Kidney epithelial cell (primary cell): ENCODE measurements around the gene FAM89A. TPM values are rescaled to one million over a fixed set of nuclear protein-coding genes. Genes with fewer than 3 reads are reported as not detected.
"Not testable (repeated sequence)": the region's sequence is repeated elsewhere in the genome, so short reads cannot be mapped to it uniquely, and the experiment has no call there.

ENCODE experiments used
- DNase-seq: peaks from one replicate; pipeline ENCODE4 v3.0.0-alpha.2; 2010; ENCODE audit warnings: low read depth
- H3K27me3 ChIP-seq: 2 replicates; pipeline ENCODE4 v1.6.0; 2011; ENCODE audit warnings: low read length; ENCODE audit not compliant: control insufficient read depth, insufficient read depth
- H3K36me3 ChIP-seq: 2 replicates; pipeline ENCODE4 v1.5.1; 2011; ENCODE audit warnings: low read length; ENCODE audit not compliant: control insufficient read depth, insufficient read depth
- H3K4me3 ChIP-seq: 2 replicates; pipeline ENCODE4 v1.5.1; 2011; ENCODE audit warnings: low read depth, mild to moderate bottlenecking, control low read depth, low read length
- total RNA-seq: library from RNA; depleted of rRNA; stranded (reverse); fragments of >200 nt; gene quantifications from 2 replicates; pipeline ENCODE4 v1.2.3, GENCODE V29; 2015
- TF ChIP-seq, protein P1 (sequence below): IDR thresholded peaks from 2 replicates; pipeline ENCODE4 v1.5.1; 2011; ENCODE audit warnings: mild to moderate bottlenecking, moderate library complexity, low read length, control low read depth, inconsistent platforms; ENCODE audit not compliant: insufficient read depth, poor library complexity, severe bottlenecking

The FAM89A gene
- total RNA-seq, 1 donor from 2014 or later = 7.1 TPM

DNA sequence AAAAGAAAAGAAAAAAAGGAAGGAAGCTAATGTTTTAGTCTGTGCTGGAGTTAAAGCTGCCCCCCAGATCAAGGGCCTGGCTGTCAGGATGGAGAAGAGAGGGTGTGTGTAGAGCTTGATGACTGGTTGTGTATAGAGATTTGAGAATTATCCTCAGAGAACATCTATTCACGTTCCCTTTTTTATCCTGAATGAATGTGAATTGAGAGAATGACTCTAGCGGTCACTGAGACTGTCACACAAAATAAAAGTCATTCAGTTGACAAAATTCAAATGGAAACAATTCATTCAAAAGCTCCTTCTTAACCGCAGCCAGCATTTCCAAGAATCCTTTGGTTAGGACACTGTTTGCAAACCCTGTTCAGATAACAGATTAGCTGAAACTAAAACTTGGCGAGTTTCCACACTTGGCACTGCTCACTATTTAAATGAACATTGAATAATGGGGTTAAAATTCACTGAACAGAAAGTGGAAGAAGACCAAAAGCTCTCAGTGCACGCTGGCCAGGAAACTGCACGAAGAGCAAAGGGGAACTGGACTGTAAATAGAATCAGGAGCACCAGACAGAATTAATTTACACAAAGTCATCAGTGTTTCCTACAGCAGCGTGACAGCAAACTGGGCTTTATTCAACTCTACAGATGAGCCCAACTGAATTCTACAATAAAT lies 13.6 kb upstream of the FAM89A start:
- H3K4me3 ChIP-seq = no peak overlapping the region
- no peaks in the 10 kb centered on the region for H3K27me3 ChIP-seq
- TF ChIP-seq, protein P1, sequence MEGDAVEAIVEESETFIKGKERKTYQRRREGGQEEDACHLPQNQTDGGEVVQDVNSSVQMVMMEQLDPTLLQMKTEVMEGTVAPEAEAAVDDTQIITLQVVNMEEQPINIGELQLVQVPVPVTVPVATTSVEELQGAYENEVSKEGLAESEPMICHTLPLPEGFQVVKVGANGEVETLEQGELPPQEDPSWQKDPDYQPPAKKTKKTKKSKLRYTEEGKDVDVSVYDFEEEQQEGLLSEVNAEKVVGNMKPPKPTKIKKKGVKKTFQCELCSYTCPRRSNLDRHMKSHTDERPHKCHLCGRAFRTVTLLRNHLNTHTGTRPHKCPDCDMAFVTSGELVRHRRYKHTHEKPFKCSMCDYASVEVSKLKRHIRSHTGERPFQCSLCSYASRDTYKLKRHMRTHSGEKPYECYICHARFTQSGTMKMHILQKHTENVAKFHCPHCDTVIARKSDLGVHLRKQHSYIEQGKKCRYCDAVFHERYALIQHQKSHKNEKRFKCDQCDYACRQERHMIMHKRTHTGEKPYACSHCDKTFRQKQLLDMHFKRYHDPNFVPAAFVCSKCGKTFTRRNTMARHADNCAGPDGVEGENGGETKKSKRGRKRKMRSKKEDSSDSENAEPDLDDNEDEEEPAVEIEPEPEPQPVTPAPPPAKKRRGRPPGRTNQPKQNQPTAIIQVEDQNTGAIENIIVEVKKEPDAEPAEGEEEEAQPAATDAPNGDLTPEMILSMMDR = no peak
- no peak for DNase-seq
- no peaks in the 10 kb centered on the region for H3K36me3 ChIP-seq

DNA sequence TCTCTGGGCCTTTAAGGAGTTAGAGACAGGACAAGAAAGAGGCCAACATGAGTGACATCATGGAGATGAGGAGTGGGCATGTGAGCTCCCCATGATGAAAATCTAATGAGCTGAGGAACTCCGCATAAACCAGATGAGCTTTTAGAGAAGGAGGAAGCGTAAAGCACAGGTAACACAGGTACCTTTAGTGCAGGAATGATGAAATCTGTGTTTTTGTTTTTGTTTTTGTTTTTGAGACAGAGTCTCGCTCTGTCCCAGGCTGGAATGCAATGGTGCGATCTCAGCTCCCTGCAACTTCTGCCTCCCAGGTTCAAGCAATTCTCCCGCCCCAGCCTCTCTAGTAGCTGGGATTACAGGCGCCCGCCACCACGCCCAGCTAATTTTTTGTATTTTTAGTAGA lies 12.7 kb upstream of the FAM89A start:
- H3K4me3 ChIP-seq = no peak overlapping the region
- no peaks in the 10 kb centered on the region for H3K36me3 ChIP-seq
- no peaks in the 10 kb centered on the region for H3K27me3 ChIP-seq
- TF ChIP-seq, protein P1 = no peak
- no peak for DNase-seq

DNA sequence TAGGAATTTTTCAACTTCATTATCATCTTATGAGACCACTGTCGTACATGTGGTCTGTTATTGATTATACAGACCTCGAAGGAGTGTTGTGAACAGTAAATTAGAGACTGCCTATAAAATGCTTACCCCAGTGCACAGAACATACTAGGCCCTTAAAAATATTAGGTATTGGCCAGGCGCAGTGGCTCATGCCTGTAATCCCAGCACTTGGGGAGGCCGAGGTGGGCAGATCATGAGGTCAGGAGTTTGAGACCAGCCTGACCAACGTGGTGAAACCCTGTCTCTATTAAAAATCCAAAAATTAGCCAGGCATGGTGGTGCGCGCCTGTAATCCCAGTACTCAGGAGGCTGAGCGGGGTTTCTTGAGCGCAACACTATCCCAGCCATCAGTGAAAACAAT lies 10.9 kb upstream of the FAM89A start:
- not testable (repeated sequence) for H3K36me3 ChIP-seq, H3K27me3 ChIP-seq, DNase-seq, H3K4me3 ChIP-seq

DNA sequence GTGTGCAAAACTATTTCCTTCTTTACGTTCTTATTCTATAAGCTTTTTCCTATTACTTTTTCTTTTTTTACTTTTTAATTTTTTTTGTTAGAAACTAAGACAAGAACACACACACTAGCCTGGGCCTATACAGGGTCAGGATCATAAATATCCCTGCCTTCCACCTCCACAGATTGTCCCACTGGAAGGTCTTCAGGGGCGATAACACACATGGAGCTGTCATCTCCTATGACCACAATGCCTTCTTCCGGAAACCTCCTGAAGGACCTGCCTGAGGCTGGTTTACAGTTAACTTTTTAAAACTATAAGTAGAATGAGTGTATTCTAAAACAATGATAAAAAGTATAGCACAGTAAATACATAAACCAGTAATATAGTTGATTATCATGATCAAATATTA lies 10.3 kb upstream of the FAM89A start:
- no peaks in the 10 kb centered on the region for H3K36me3 ChIP-seq
- TF ChIP-seq, protein P1 = no peak
- no peak for DNase-seq
- H3K4me3 ChIP-seq = no peak overlapping the region
- peaks cover 4% of the 10 kb centered on the region for H3K27me3 ChIP-seq

DNA sequence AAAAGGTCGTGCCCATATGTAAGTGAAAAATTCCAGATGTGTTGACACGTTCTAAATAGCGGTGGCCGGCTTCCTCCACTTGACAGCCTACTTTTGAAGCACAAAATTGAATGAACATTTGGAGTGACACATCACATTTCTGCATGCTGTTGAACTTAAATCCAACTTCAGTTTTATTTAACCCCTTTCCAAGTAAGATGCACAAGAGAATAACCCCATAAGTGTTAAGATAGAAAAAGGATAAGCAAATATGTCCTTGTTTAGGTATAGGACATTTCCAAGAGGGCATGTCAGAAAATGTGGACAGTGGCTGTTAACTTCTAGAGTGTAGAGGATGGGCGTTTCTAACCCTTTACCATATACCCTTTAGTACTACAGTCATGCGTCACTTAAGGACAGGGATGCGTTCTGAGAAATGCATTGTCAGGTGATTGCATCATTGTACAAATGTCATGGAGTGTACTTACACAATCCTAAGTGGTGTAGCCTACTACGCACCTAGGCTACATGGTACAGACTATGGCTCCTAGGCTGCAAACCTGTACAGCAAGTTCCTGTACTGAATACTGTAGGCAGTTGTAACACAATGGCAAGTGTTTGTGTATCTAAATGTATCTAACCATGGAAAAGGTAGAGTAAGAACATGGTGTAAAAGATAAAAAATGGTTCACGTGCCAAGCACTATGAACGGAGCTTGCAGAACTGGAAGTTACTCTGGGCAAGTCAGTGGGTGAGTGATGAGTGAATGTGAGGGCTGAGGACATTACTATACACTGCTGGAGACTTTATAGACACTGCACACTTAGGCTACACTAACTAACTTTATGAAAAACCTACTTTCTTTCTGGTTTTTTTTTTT lies 9.3 kb upstream of the FAM89A start:
- Histone ChIP-seq H3K27me3 (peaks cover 4% of the 10 kb centered on the region), H3K36me3 (no peaks in the 10 kb centered on the region), H3K4me3 (no peak overlapping the region)
- DNase-seq = no peak
- TF ChIP-seq, protein P1 = no peak

DNA sequence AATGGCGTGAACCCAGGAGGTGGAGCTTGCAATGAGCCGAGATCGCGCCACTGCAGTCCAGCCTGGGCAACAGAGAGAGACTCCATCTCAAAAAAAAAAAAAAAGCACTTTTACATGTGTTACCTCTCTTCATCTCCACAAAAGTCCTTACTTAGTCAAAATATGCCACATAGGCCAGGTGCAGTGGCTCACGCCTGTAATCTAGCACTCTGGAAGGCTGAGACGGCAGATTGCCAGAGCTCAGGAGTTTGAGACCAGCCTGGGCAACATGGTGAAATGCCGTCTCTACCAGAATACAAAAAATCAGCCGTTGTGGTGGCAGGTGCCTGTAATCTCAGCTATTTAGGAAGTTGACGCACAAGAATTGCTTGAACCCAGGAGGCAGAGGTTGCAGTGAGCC lies 8.4 kb upstream of the FAM89A start:
- not testable (repeated sequence) for DNase-seq, H3K36me3 ChIP-seq, H3K4me3 ChIP-seq, H3K27me3 ChIP-seq

DNA sequence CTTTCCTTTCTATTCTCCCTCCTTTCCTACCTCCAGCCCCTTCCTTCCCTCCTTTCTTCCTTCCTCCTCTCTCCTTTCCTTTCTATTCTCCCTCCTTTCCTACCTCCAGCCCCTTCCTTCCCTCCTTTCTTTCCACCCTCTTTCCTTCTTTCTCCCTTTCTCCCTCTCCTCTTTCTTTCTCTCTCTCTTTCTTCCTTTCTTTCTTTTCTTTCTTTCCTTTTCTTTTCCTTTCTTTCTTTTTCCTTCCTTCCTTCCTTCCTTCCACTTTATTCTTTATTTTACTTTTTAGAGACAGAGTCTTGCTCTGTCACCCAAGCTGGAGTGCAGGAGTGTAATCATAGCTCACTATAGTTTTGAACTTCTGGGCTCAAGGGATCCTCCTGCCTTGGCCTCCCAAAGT lies 7.5 kb upstream of the FAM89A start:
- not testable (repeated sequence) for H3K4me3 ChIP-seq, H3K36me3 ChIP-seq, DNase-seq, H3K27me3 ChIP-seq
